ENCODE measurements around the gene NACC2.
"Not testable (repeated sequence)": the region's sequence is repeated elsewhere in the genome, so short reads cannot be mapped to it uniquely, and the experiment has no call there.

Gene NACC2

DNA sequence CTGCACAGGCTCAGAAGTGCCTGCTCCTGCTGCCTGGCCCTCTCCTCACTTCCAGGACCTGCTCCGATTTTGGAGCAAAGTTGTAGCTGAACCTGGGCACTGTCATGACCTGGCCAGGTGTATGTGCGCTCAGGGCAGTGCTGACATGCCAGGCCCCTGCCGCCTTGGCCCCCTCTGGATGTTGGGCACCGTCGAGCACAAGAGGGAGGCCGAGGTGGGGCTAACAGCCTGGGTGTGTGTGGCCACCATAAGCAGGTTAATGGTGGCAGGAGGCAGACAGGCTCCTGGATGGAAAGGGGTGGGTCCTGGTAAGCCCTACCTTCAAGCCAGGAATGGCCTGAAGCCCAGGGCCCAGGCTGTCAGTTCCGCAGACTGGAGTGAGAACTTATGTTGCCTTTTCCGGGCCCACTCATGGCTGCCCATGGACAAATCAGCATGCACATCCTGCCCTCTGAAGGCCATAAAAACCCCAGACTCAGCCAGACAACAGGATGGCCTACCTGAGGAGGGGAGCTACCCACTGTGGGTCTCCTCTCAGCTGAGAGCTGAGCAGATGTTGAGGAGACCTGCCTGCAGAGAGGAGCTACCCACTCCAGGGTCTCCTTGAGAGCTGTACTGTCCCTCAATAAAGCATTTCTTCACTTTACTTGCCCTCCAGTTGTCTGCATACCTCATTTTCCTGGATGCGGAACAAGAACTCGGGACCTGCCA, 66.2 kb downstream of the NACC2 start:
- DNase-seq (ENCODE audit: low read depth) = no peak
- TF ChIP-seq, protein P1, sequence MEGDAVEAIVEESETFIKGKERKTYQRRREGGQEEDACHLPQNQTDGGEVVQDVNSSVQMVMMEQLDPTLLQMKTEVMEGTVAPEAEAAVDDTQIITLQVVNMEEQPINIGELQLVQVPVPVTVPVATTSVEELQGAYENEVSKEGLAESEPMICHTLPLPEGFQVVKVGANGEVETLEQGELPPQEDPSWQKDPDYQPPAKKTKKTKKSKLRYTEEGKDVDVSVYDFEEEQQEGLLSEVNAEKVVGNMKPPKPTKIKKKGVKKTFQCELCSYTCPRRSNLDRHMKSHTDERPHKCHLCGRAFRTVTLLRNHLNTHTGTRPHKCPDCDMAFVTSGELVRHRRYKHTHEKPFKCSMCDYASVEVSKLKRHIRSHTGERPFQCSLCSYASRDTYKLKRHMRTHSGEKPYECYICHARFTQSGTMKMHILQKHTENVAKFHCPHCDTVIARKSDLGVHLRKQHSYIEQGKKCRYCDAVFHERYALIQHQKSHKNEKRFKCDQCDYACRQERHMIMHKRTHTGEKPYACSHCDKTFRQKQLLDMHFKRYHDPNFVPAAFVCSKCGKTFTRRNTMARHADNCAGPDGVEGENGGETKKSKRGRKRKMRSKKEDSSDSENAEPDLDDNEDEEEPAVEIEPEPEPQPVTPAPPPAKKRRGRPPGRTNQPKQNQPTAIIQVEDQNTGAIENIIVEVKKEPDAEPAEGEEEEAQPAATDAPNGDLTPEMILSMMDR (IDR thresholded peaks at IDR 0.05; ENCODE audit: low read length, missing control alignments) = no peak
- H3K4me3 ChIP-seq (replicated peaks; ENCODE audit: low read depth, low read length) = no peak overlapping the region

- not testable (repeated sequence) for H3K4me3 ChIP-seq (replicated peaks; ENCODE audit: low read depth, low read length); DNase-seq (ENCODE audit: low read depth)
Measured at GRCh38 chr9:136026943-136027289, 68.2 kb downstream of the NACC2 start.

DNA sequence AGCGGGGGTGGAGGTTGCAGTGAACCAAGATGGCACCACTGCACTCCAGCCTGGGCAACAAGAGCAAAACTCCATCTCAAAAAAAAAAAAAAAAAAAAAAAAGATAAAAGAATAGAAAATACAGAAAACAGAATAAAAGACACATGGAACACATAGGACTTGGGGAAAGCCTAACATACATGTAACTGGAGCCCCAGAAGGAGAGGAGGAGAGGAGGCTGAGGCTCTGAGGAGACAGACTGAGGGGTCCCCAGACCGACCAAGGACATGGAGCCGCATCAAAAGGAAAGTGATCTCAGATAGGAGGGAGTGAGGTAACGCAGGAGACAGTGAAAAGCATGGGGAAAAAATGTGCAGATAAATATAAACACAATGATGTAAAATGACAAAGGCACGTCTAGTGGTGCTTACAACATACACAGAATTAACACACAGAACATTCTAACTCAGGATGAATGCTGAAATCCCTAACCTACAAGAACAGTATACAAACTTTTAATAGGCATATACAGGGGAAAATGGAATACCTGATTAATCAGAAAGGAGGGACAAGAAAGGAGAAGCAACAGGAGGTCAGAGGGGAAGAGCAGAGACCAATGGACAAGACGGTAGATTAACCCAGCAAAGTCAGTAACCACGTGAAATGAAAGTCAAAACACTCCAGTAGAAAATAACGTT, 68.7 kb downstream of the NACC2 start:
- DNase-seq (ENCODE audit: low read depth) = no peak
- no peak overlapping the region for H3K4me3 ChIP-seq (replicated peaks; ENCODE audit: low read depth, low read length)
- TF ChIP-seq, protein P1 (IDR thresholded peaks at IDR 0.05; ENCODE audit: low read length, missing control alignments) = no peak

DNA sequence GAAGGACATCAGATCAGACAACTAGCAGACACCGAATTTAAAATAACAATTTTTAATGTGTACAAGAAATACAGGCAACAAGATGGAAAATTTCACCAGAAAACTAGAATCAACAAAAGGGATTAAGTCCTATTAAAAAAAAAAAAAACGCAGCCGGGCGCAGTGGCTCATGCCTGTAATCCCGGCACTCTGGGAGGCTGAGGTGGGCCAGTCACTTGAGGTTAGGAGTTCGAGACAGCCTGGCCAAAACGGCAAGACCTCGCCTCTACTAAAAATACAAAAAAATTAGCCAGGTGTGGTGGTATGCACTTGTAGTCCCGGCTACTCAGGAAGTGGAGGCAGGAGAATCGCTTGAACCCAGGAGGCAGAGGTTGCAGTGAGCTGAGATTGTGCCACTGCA, 69.6 kb downstream of the NACC2 start:
- no peak for DNase-seq (ENCODE audit: low read depth)
- TF ChIP-seq, protein P1 (IDR thresholded peaks at IDR 0.05; ENCODE audit: low read length, missing control alignments) = no peak
- no peak overlapping the region for H3K4me3 ChIP-seq (replicated peaks; ENCODE audit: low read depth, low read length)

GRCh38 chr9:136024696-136025316, 70.3 kb downstream of the NACC2 start:
- no peak overlapping the region for H3K4me3 ChIP-seq (replicated peaks; ENCODE audit: low read depth, low read length)
- TF ChIP-seq, protein P1 (IDR thresholded peaks at IDR 0.05; ENCODE audit: low read length, missing control alignments) = no peak
- DNase-seq (ENCODE audit: low read depth) = no peak

DNA sequence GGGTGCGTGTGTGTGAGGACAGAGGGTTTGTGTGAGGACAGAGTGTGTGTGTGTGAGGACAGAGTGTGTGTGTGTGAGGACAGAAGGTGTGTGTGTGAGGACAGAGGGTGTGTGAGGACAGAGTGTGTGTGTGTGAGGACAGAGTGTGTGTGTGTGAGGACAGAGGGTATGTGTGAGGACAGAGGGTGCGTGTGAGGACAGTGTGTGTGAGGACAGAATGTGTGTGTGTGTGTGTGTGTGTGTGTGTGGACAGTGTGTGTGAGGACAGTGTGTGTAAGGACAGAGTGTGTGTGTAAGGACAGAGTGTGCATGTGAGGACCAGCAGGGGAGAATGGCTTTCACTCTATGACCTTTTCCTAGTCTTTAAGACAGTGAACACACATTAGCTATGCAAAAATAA, 70.8 kb downstream of the NACC2 start:
- peak; percentile 22 for DNase-seq (ENCODE audit: low read depth)
- no peak overlapping the region for H3K4me3 ChIP-seq (replicated peaks; ENCODE audit: low read depth, low read length)
- TF ChIP-seq, protein P1 (IDR thresholded peaks at IDR 0.05; ENCODE audit: low read length, missing control alignments) = no peak

DNA sequence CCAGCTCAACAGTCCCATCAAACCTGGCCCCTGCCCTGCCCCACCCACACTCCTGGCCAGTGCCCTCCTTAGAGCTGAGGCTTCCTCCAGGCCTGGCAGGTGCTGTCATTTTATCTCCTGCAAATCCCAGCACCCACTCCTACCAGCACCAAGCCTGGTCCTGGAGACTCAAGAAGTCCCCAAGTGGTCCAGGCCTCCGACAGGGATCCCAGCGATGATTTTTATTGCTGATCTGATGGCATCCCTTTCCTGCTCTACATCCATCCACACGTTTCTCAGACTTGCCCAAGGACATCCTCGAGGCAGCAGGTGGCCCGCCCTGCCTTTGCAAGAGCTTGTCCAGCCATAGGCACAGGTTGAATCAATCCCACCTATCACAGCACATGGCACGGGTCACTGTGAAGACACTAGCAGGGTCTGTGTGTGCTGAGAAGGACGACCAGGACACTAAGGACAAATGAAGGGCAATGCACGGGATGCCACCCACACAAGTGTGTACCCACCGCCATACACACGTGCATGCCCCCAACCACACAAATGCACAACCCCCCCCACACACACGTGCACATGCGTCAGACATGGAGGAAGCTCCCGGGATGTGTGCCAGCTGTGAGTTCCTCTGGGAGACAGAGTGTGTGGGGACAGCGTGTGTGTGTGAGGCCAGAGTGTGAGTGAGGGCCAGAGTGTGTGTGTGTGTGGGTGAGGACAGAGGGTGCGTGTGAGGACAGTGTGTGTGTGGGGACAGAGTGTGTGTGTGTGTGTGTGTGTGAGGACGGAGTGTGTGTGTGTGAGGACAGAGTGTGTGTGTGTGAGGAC, 71.5 kb downstream of the NACC2 start:
- peak; percentile 87 for DNase-seq (ENCODE audit: low read depth)
- TF ChIP-seq, protein P1 (IDR thresholded peaks at IDR 0.05; ENCODE audit: low read length, missing control alignments) = no peak
- no peak overlapping the region for H3K4me3 ChIP-seq (replicated peaks; ENCODE audit: low read depth, low read length)
